IMR-90 (cell line): ENCODE data around the gene SMARCC2. TPM values are rescaled to one million over a fixed set of nuclear protein-coding genes. Genes with fewer than 3 reads are reported as not detected.

Experiments used
- ATAC-seq: fragments of 200-7000 bp; cut with Tn5 transposase; 2 replicates; pipeline ENCODE4 v1.9.1; 2020; ENCODE audit warnings: low read depth, mild to moderate bottlenecking, moderate library complexity
- BruUV-seq: library from RNA; stranded (reverse); fragments of 400-500 nt; replicated peaks from 2 replicates; lab custom pipeline; 2021; lab: Mats Ljungman, UMichigan
- CTCF ChIA-PET: fragments of 300-600 bp; formaldehyde crosslinking; extraction: SDS; loops from one replicate; lab custom pipeline; 2021; ENCODE audit warnings: antibody characterized with exemption; lab: Yijun Ruan, JAX
- POLR2A ChIA-PET: fragments of 300-600 bp; sonication (Branson Sonifier 250); formaldehyde crosslinking; loops from one replicate; lab custom pipeline; 2022; ENCODE audit warnings: antibody characterized with exemption; ENCODE audit not compliant: unreplicated experiment; lab: Charles Lee
- DNase-seq: peaks from one replicate; pipeline ENCODE4 v3.0.0; 2013
- H2AFZ ChIP-seq: replicated peaks from 2 replicates; pipeline ENCODE3; 2013; ENCODE audit warnings: low read length, mild to moderate bottlenecking; ENCODE audit not compliant: poor library complexity
- H2AK5ac ChIP-seq: 2 replicates; pipeline ENCODE4 v1.6.1; 2013; ENCODE audit warnings: low read depth, low read length, inconsistent platforms
- H2AK9ac ChIP-seq: replicated peaks from 2 replicates; pipeline ENCODE3; 2013; ENCODE audit warnings: mild to moderate bottlenecking, low read depth, low read length, moderate library complexity; ENCODE audit not compliant: poor library complexity
- H2BK120ac ChIP-seq: 2 replicates; pipeline ENCODE4 v1.6.1; 2013; ENCODE audit warnings: low read depth, low read length, inconsistent platforms
- H2BK15ac ChIP-seq: 3 replicates; pipeline ENCODE4 v1.6.1; 2013; ENCODE audit warnings: low read depth, low read length, inconsistent platforms
- H2BK20ac ChIP-seq: 2 replicates; pipeline ENCODE4 v1.6.1; 2013; ENCODE audit warnings: low read depth, mild to moderate bottlenecking, inconsistent platforms, low read length, moderate library complexity
- H2BK5ac ChIP-seq: 2 replicates; pipeline ENCODE4 v1.6.1; 2013; ENCODE audit warnings: mild to moderate bottlenecking, low read depth, low read length, inconsistent platforms; ENCODE audit not compliant: poor library complexity, severe bottlenecking
- H3K14ac ChIP-seq: replicated peaks from 2 replicates; pipeline ENCODE4 v1.6.1; 2013; ENCODE audit warnings: low read depth, low read length, inconsistent platforms
- H3K18ac ChIP-seq: 2 replicates; pipeline ENCODE4 v1.6.1; 2013; ENCODE audit warnings: low read depth, low read length, control low read depth
- H3K23ac ChIP-seq: 2 replicates; pipeline ENCODE4 v1.6.1; 2013; ENCODE audit warnings: low read depth, low read length, inconsistent platforms
- H3K27ac ChIP-seq: 2 replicates; pipeline ENCODE4 v1.5.1; 2013; ENCODE audit warnings: mild to moderate bottlenecking, control low read depth, low read length; ENCODE audit not compliant: insufficient read depth
- H3K27me3 ChIP-seq: 2 replicates; pipeline ENCODE4 v1.6.1; 2013; ENCODE audit warnings: low read length; ENCODE audit not compliant: control insufficient read depth, insufficient read depth
- H3K36me3 ChIP-seq: 2 replicates; pipeline ENCODE4 v1.6.1; 2013; ENCODE audit warnings: low read length, mixed read lengths; ENCODE audit not compliant: control insufficient read depth, insufficient read depth
- H3K4ac ChIP-seq: 2 replicates; pipeline ENCODE4 v1.6.1; 2013; ENCODE audit warnings: low read depth, low read length, inconsistent platforms
- H3K4me1 ChIP-seq: 2 replicates; pipeline ENCODE4 v1.6.1; 2013; ENCODE audit warnings: low read length, mixed read lengths; ENCODE audit not compliant: control insufficient read depth, insufficient read depth
- H3K4me2 ChIP-seq: 2 replicates; pipeline ENCODE4 v1.6.1; 2013; ENCODE audit warnings: low read depth, mild to moderate bottlenecking, control low read depth, low read length, moderate library complexity
- H3K4me3 ChIP-seq: 2 replicates; pipeline ENCODE4 v1.5.1; 2013; ENCODE audit warnings: low read depth, mild to moderate bottlenecking, control low read depth, low read length, moderate library complexity; ENCODE audit not compliant: insufficient read depth
- H3K56ac ChIP-seq: 2 replicates; pipeline ENCODE4 v1.6.1; 2013; ENCODE audit warnings: low read length, inconsistent platforms; ENCODE audit not compliant: insufficient read depth; ENCODE audit errors: extremely low read depth
- H3K79me1 ChIP-seq, 2 experiments: 2 replicates each; pipeline ENCODE4 v1.6.1; 2013; ENCODE audit warnings: low read length in 2 of 2, inconsistent platforms in 1 of 2, low read depth in 1 of 2
- H3K9ac ChIP-seq: 2 replicates; pipeline ENCODE4 v1.6.1; 2013; ENCODE audit warnings: low read depth, low read length, control low read depth
- H3K9me1 ChIP-seq: 2 replicates; pipeline ENCODE4 v1.6.1; 2013; ENCODE audit warnings: low read length, inconsistent platforms; ENCODE audit not compliant: insufficient read depth
- H3K9me3 ChIP-seq: 2 replicates; pipeline ENCODE4 v1.6.1; 2013; ENCODE audit warnings: low read length; ENCODE audit not compliant: control insufficient read depth, insufficient read depth
- H4K20me1 ChIP-seq: 2 replicates; pipeline ENCODE4 v1.6.1; 2013; ENCODE audit warnings: low read length, inconsistent platforms; ENCODE audit not compliant: insufficient read depth
- H4K5ac ChIP-seq: 2 replicates; pipeline ENCODE4 v1.6.1; 2013; ENCODE audit warnings: mild to moderate bottlenecking, low read depth, low read length, control low read depth
- H4K8ac ChIP-seq, 2 experiments: 2 replicates each; pipeline ENCODE4 v1.6.1; 2013; ENCODE audit warnings: low read depth in 2 of 2, low read length in 2 of 2, control low read depth in 1 of 2, inconsistent platforms in 1 of 2
- H4K91ac ChIP-seq: 2 replicates; pipeline ENCODE4 v1.6.1; 2013; ENCODE audit warnings: low read depth, low read length, inconsistent platforms; ENCODE audit not compliant: insufficient read depth
- CEBPB ChIP-seq: IDR thresholded peaks from 2 replicates; pipeline ENCODE4 v1.6.1; 2012; ENCODE audit warnings: low read depth, low read length, improper control_type of control experiment
- RAD21 ChIP-seq: IDR thresholded peaks from 2 replicates; pipeline ENCODE4 v1.6.1; 2012; ENCODE audit warnings: low read length, improper control_type of control experiment
- SMC3 ChIP-seq: fragments of 150-350 bp; IDR thresholded peaks from 2 replicates; pipeline ENCODE4 v1.6.1; 2016; ENCODE audit warnings: low read depth, mild to moderate bottlenecking, antibody characterized with exemption, low read length, moderate library complexity
- WGBS, 2 experiments: methylation state at CpG; one replicate each; pipeline versions ENCODE4 v1.1.5 to v1.1.7; 2013; ENCODE audit warnings: missing lambda C conversion rate in 2 of 2; ENCODE audit not compliant: insufficient read length in 1 of 2; ENCODE audit errors: extremely low coverage in 2 of 2; 5-methylcytosine and 5-hydroxymethylcytosine counted together
- dilution Hi-C: fragments of 300-500 bp; cut with HindIII; formaldehyde crosslinking; loops from one replicate; pipeline ENCODE4 v1.14.3; 2018; ENCODE audit warnings: low sequenced_read_pairs; ENCODE audit not compliant: unreplicated experiment
- in situ Hi-C: fragments of 300-500 bp; cut with MboI; formaldehyde crosslinking; loops from 3 replicates; pipeline ENCODE4 v1.14.3; 2019; ENCODE audit warnings: low sequenced_read_pairs, inconsistent platforms, mixed read lengths
- intact Hi-C: fragments of 100-400 bp; cut with micrococcal nuclease; formaldehyde crosslinking; loops from 2 replicates; pipeline ENCODE4 v1.10.0; 2022
- polyA plus RNA-seq, 3 experiments: library from polyadenylated mRNA; depleted of rRNA; stranded (reverse); fragments of >200 nt; gene quantifications; 2 replicates each; pipeline ENCODE4 v1.2.3, GENCODE V29; 2012; ENCODE audit warnings: low replicate concordance in 1 of 3
- total RNA-seq: library from RNA; depleted of rRNA; stranded (reverse); fragments of >200 nt; gene quantifications from 2 replicates; pipeline ENCODE4 v1.2.3, GENCODE V29; 2012
- TF ChIP-seq, protein P1 (sequence below): conservative IDR thresholded peaks from 2 replicates; pipeline ENCODE4 v1.5.1; 2012; ENCODE audit warnings: mild to moderate bottlenecking, low read depth, low read length, improper control_type of control experiment

The SMARCC2 gene
- total and polyA plus RNA-seq, 2 of the 4 experiments (the other 2 are of a cell fraction), result 42.3 to 43.8 TPM

DNA sequence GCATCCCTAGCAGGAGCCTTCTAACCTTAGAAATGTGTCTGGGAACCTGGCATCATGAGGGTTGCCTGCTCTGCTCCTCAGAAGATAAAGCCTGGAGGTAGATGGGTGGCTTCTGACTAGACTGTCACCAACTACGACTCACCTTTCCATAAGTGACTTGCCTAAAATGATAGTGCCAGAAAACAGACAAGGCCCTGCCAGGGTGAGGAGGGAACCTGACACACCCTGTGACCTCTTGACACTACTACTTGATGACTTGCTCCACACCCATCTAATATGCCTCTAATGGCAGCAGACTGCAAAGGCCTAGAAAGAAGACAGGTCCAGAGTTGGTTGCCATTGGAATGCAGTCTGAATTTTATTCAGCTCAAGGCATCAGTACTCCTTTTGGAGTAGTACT is 23.1 kb upstream of the SMARCC2 start:
- Histone ChIP-seq H3K79me1 (peaks cover 20 to 48% of the 10 kb centered on the region in 2 experiments), H2BK20ac (no peak overlapping the region), H2BK5ac (no peak overlapping the region), H2AK9ac (no peak overlapping the region), H3K14ac (no peak overlapping the region), H4K20me1 (peaks cover 22% of the 10 kb centered on the region; the same call in 1 of the 2 replicates), H3K4me1 (peaks cover 2% of the 10 kb centered on the region), H3K9ac (no peak overlapping the region), H3K27me3 (no peaks in the 10 kb centered on the region), H4K91ac (no peak overlapping the region), H3K18ac (no peak overlapping the region), H3K56ac (no peak overlapping the region), H3K4me2 (no peak overlapping the region), H2BK15ac (no peak overlapping the region), H2AK5ac (no peak overlapping the region), H4K5ac (no peak overlapping the region), H3K9me3 (no peaks in the 10 kb centered on the region), H4K8ac (no peak overlapping the region), H3K4ac (no peak overlapping the region), H3K36me3 (peaks cover 60% of the 10 kb centered on the region), H3K23ac (no peak overlapping the region), H3K4me3 (no peak overlapping the region), H2AFZ (no peak overlapping the region), H2BK120ac (no peak overlapping the region), H3K27ac (no peak overlapping the region), H3K9me1 (peaks cover under 1% of the 10 kb centered on the region; the same call in 1 of the 2 replicates)
- TF ChIP-seq SMC3 (no peak), RAD21 (no peak), CEBPB (no peak)
- TF ChIP-seq, protein P1, sequence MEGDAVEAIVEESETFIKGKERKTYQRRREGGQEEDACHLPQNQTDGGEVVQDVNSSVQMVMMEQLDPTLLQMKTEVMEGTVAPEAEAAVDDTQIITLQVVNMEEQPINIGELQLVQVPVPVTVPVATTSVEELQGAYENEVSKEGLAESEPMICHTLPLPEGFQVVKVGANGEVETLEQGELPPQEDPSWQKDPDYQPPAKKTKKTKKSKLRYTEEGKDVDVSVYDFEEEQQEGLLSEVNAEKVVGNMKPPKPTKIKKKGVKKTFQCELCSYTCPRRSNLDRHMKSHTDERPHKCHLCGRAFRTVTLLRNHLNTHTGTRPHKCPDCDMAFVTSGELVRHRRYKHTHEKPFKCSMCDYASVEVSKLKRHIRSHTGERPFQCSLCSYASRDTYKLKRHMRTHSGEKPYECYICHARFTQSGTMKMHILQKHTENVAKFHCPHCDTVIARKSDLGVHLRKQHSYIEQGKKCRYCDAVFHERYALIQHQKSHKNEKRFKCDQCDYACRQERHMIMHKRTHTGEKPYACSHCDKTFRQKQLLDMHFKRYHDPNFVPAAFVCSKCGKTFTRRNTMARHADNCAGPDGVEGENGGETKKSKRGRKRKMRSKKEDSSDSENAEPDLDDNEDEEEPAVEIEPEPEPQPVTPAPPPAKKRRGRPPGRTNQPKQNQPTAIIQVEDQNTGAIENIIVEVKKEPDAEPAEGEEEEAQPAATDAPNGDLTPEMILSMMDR, result no peak
- intact Hi-C loops, result no loop called here
- WGBS, 2 experiments, result no CpG with 5 or more reads among the region's 1 CpG
- CTCF ChIA-PET, result no interaction called here
- ATAC-seq, result no peak
- in situ Hi-C loops, result no loop called here
- POLR2A ChIA-PET, result no interaction called here
- BruUV-seq, result no TSS peak
- DNase-seq, result no peak
- dilution Hi-C loops, result no loop called here
